Measurements from ENCODE around the gene CHMP4A.

The CHMP4A gene

GRCh38 chr14:24165785-24166184 is 47.5 kb downstream of the CHMP4A start:
- Histone ChIP-seq H3K4me1 (ENCODE audit: control insufficient read depth, insufficient read depth, low read length, poor library complexity, severe bottlenecking) (peaks cover 23% of the 10 kb centered on the region), H3K27me3 (replicated peaks; ENCODE audit: control insufficient read depth, insufficient read depth, low read length, poor library complexity, severe bottlenecking) (no peaks in the 10 kb centered on the region), H3K36me3 (ENCODE audit: control insufficient read depth, insufficient read depth, low read length) (peaks cover 43% of the 10 kb centered on the region), H3K9me3 (ENCODE audit: control insufficient read depth, low read length) (no peaks in the 10 kb centered on the region), H3K27ac (ENCODE audit: insufficient read depth, low read length, poor library complexity, severe bottlenecking) (no peak overlapping the region), H3K4me3 (ENCODE audit: insufficient read depth, low read depth, low read length, poor library complexity, severe bottlenecking) (no peak overlapping the region)
- DNase-seq = no peak

GRCh38 chr14:24164518-24164991 is 48.7 kb downstream of the CHMP4A start:
- H3K4me1 ChIP-seq (ENCODE audit: control insufficient read depth, insufficient read depth, low read length, poor library complexity, severe bottlenecking) = peaks cover 24% of the 10 kb centered on the region
- no peak for DNase-seq
- no peak overlapping the region for H3K27ac ChIP-seq (ENCODE audit: insufficient read depth, low read length, poor library complexity, severe bottlenecking)
- H3K4me3 ChIP-seq (ENCODE audit: insufficient read depth, low read depth, low read length, poor library complexity, severe bottlenecking) = no peak overlapping the region
- peaks cover 54% of the 10 kb centered on the region for H3K36me3 ChIP-seq (ENCODE audit: control insufficient read depth, insufficient read depth, low read length)
- H3K9me3 ChIP-seq (ENCODE audit: control insufficient read depth, low read length) = no peaks in the 10 kb centered on the region
- no peaks in the 10 kb centered on the region for H3K27me3 ChIP-seq (replicated peaks; ENCODE audit: control insufficient read depth, insufficient read depth, low read length, poor library complexity, severe bottlenecking)

- Histone ChIP-seq H3K36me3 (ENCODE audit: control insufficient read depth, insufficient read depth, low read length) (peaks cover 69% of the 10 kb centered on the region), H3K27me3 (replicated peaks; ENCODE audit: control insufficient read depth, insufficient read depth, low read length, poor library complexity, severe bottlenecking) (no peaks in the 10 kb centered on the region), H3K4me1 (ENCODE audit: control insufficient read depth, insufficient read depth, low read length, poor library complexity, severe bottlenecking) (peaks cover 24% of the 10 kb centered on the region), H3K27ac (ENCODE audit: insufficient read depth, low read length, poor library complexity, severe bottlenecking) (peak overlapping the region; percentile 97), H3K9me3 (ENCODE audit: control insufficient read depth, low read length) (no peaks in the 10 kb centered on the region), H3K4me3 (ENCODE audit: insufficient read depth, low read depth, low read length, poor library complexity, severe bottlenecking) (peak overlapping the region; percentile 88)
- DNase-seq = no peak
Measured at GRCh38 chr14:24162093-24162492, 51.2 kb downstream of the CHMP4A start.

DNA sequence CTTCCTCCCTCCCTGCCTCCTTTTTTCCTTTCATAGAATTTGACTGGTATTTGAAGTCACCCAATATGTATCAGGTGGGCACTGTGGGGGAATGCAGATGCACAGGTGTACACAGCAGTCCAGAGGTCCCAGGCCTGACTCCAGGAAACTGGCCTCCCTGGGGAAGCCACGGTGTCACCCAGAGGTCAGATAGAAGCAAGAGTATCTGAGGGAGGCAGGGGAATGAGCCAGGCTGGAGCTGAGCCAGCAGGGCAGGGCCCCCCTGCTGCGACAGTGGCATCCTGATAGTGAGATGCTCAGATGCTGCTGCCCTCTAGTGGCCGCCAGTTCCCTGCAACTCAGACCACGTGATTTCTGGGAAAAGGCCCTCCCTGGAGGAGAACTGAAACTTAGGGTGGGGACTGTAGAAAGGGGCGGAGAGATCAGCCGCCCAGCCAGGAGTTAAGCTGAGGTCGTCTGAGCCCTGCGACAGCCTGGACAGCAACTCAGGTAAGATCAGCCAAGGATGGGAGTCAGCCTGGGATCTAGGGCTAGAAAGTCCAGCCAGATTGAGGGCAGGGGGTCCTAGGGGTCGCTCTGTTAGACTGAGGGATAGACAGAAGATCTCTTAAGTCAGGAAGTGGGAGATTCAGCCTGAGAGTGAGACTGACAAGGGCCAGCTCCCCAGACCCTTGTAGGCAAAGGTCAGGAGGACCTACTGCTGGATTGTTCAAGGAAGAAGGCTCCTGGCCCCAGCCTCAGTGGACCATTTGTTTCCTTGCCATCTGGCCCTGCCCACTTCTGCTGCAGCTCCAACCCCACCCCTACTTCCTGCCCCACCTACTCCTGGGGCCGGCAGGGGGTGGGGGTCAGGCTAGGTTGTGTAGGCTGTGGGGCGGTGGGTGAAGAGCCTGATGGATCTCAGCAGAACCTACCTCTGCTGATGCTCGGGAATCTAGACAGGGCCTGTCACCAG is 52.2 kb downstream of the CHMP4A start, which contains the start of gene IRF9:
Gene IRF9 (plus strand): TSS at position 416 of the 955 bp plus-strand sequence. CDS start 880 bp downstream, outside the sequence.
- Histone ChIP-seq H3K27ac (ENCODE audit: insufficient read depth, low read length, poor library complexity, severe bottlenecking) (peak within 1 kb of the TSS; percentile 97), H3K4me3 (ENCODE audit: insufficient read depth, low read depth, low read length, poor library complexity, severe bottlenecking) (peak within 1 kb of the TSS; percentile 88), H3K36me3 (ENCODE audit: control insufficient read depth, insufficient read depth, low read length) (peaks cover 67% of the 10 kb centered on the region), H3K9me3 (ENCODE audit: control insufficient read depth, low read length) (no peaks in the 10 kb centered on the region), H3K4me1 (ENCODE audit: control insufficient read depth, insufficient read depth, low read length, poor library complexity, severe bottlenecking) (peaks cover 24% of the 10 kb centered on the region), H3K27me3 (replicated peaks; ENCODE audit: control insufficient read depth, insufficient read depth, low read length, poor library complexity, severe bottlenecking) (no peaks in the 10 kb centered on the region)
- peak; percentile 94 to 95 (median 95) for DNase-seq

DNA sequence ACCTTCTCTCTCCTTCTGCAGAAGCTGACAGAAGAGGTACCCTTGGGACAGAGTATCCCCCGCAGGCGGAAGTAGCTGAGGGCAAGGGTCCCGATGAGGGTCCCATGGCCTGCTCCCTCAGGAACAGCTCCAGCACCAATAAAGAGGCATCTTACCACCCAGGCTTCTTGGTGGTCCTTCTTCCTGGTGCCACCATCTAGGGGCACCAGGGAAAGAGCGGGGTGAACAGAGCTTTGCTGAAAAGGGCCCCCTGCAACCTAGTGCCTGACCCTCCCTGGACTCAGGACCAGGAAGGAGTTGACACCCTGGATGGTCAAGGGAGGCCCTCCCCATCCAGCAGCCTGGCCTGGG is 52.8 kb downstream of the CHMP4A start:
- no peak for DNase-seq
- H3K4me3 ChIP-seq (ENCODE audit: insufficient read depth, low read depth, low read length, poor library complexity, severe bottlenecking) = no peak overlapping the region
- H3K36me3 ChIP-seq (ENCODE audit: control insufficient read depth, insufficient read depth, low read length) = peaks cover 67% of the 10 kb centered on the region
- no peaks in the 10 kb centered on the region for H3K9me3 ChIP-seq (ENCODE audit: control insufficient read depth, low read length)
- H3K27me3 ChIP-seq (replicated peaks; ENCODE audit: control insufficient read depth, insufficient read depth, low read length, poor library complexity, severe bottlenecking) = no peaks in the 10 kb centered on the region
- peaks cover 24% of the 10 kb centered on the region for H3K4me1 ChIP-seq (ENCODE audit: control insufficient read depth, insufficient read depth, low read length, poor library complexity, severe bottlenecking)
- peak overlapping the region; percentile 97 for H3K27ac ChIP-seq (ENCODE audit: insufficient read depth, low read length, poor library complexity, severe bottlenecking)

GRCh38 chr14:24159777-24160498 is 53.4 kb downstream of the CHMP4A start:
- no peak overlapping the region for H3K4me3 ChIP-seq (ENCODE audit: insufficient read depth, low read depth, low read length, poor library complexity, severe bottlenecking)
- H3K9me3 ChIP-seq (ENCODE audit: control insufficient read depth, low read length) = no peaks in the 10 kb centered on the region
- no peak for DNase-seq
- H3K27ac ChIP-seq (ENCODE audit: insufficient read depth, low read length, poor library complexity, severe bottlenecking) = peak overlapping the region; percentile 97
- H3K36me3 ChIP-seq (ENCODE audit: control insufficient read depth, insufficient read depth, low read length) = peaks cover 67% of the 10 kb centered on the region
- no peaks in the 10 kb centered on the region for H3K27me3 ChIP-seq (replicated peaks; ENCODE audit: control insufficient read depth, insufficient read depth, low read length, poor library complexity, severe bottlenecking)
- peaks cover 22% of the 10 kb centered on the region for H3K4me1 ChIP-seq (ENCODE audit: control insufficient read depth, insufficient read depth, low read length, poor library complexity, severe bottlenecking)

Data from effector memory CD4-positive, alpha-beta T cell (primary cell).